Ishikawa (cell line): ENCODE measurements around the gene TMUB1.

Experiments
- CEBPB ChIP-seq: IDR thresholded peaks from 2 replicates; pipeline ENCODE4 v1.6.1; 2012
- EGR1 ChIP-seq: IDR thresholded peaks from 2 replicates; pipeline ENCODE4 v1.6.1; 2012
- EP300 ChIP-seq: IDR thresholded peaks from 2 replicates; pipeline ENCODE4 v1.6.1; 2012; ENCODE audit warnings: borderline replicate concordance
- FOXM1 ChIP-seq: IDR thresholded peaks from 2 replicates; pipeline ENCODE4 v1.6.1; 2012; ENCODE audit warnings: low read depth, borderline replicate concordance
- RAD21 ChIP-seq: IDR thresholded peaks from 2 replicates; pipeline ENCODE4 v1.6.1; 2012; ENCODE audit warnings: low read depth
- TAF1 ChIP-seq: IDR thresholded peaks from 2 replicates; pipeline ENCODE4 v1.6.1; 2012; ENCODE audit warnings: low read depth, mild to moderate bottlenecking
- TCF12 ChIP-seq: IDR thresholded peaks from 2 replicates; pipeline ENCODE4 v1.6.1; 2012; ENCODE audit warnings: low read depth
- TF ChIP-seq, protein P1 (sequence below): IDR thresholded peaks from 2 replicates; pipeline ENCODE4 v1.6.1; 2012
- TF ChIP-seq, protein P2 (sequence below): IDR thresholded peaks from 2 replicates; pipeline ENCODE4 v1.6.1; 2012; ENCODE audit warnings: low read depth, mild to moderate bottlenecking
- TF ChIP-seq, protein P3 (sequence below): IDR thresholded peaks from 2 replicates; pipeline ENCODE4 v1.6.1; 2012

DNA sequence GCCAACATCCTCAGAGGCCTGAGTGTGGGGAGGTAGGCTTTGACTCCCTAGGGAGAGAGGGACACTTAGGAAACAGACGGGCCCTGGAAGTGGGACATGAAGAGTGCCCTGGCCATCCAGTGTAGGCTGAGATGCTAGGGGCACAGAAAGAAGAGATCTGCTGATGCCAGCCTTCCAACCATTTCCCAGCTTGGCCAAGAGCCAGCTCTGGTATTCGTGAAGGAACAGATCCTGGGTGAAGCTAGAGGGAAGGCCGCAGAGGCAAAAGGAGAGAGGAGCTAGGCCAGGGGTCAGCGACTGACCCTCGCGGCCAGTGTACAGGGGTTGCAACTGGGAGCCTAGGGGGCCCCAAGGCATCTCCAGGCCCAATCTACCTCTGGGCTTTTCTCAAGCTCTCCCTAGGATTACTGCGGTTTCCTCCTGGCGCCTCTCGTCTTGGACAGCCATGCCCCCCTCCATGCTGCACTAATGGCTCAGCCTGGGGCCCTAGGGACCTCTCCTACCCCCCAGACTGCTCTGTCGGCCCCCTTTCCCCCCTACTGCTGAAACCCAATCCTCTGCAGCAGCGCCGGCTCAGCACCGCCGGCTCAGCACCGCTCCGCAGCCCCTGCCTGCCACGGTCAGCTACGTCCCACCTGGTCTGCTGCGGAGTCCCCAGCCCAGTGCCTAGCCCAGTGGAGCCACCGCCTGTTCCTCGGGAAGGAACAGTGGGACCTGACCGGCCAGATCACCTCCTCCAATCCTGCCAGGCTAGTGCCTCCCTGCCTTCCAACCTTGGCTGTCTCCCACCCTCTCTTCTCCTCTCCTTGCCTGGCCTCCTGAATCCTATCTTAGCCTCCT, 35.1 kb downstream of the TMUB1 start, which contains the start of gene ASIC3:
- no peak for TF ChIP-seq TCF12
- no peak for TF ChIP-seq CEBPB
- TF ChIP-seq EGR1: no peak
- no peak for TF ChIP-seq FOXM1
- TF ChIP-seq, protein P1, sequence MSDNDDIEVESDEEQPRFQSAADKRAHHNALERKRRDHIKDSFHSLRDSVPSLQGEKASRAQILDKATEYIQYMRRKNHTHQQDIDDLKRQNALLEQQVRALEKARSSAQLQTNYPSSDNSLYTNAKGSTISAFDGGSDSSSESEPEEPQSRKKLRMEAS: no peak
- no peak for TF ChIP-seq EP300
- no peak for TF ChIP-seq TAF1
- no peak for TF ChIP-seq RAD21
- TF ChIP-seq, protein P2, sequence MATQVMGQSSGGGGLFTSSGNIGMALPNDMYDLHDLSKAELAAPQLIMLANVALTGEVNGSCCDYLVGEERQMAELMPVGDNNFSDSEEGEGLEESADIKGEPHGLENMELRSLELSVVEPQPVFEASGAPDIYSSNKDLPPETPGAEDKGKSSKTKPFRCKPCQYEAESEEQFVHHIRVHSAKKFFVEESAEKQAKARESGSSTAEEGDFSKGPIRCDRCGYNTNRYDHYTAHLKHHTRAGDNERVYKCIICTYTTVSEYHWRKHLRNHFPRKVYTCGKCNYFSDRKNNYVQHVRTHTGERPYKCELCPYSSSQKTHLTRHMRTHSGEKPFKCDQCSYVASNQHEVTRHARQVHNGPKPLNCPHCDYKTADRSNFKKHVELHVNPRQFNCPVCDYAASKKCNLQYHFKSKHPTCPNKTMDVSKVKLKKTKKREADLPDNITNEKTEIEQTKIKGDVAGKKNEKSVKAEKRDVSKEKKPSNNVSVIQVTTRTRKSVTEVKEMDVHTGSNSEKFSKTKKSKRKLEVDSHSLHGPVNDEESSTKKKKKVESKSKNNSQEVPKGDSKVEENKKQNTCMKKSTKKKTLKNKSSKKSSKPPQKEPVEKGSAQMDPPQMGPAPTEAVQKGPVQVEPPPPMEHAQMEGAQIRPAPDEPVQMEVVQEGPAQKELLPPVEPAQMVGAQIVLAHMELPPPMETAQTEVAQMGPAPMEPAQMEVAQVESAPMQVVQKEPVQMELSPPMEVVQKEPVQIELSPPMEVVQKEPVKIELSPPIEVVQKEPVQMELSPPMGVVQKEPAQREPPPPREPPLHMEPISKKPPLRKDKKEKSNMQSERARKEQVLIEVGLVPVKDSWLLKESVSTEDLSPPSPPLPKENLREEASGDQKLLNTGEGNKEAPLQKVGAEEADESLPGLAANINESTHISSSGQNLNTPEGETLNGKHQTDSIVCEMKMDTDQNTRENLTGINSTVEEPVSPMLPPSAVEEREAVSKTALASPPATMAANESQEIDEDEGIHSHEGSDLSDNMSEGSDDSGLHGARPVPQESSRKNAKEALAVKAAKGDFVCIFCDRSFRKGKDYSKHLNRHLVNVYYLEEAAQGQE: no peak
- TF ChIP-seq, protein P3, sequence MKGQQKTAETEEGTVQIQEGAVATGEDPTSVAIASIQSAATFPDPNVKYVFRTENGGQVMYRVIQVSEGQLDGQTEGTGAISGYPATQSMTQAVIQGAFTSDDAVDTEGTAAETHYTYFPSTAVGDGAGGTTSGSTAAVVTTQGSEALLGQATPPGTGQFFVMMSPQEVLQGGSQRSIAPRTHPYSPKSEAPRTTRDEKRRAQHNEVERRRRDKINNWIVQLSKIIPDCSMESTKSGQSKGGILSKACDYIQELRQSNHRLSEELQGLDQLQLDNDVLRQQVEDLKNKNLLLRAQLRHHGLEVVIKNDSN: no peak
